Caco-2 (cell line): ENCODE results near the gene RACK1. TPM values are rescaled to one million over a fixed set of nuclear protein-coding genes. Genes with fewer than 3 reads are reported as not detected.
A peak's percentile ranks its signal among the peaks of the same experiment; 100 is the strongest.

Experiments used
- BruUV-seq: library from RNA; stranded (reverse); fragments of 400-500 nt; replicated peaks from 2 replicates; lab custom pipeline; 2021; lab: Mats Ljungman, UMichigan
- CTCF ChIA-PET: fragments of 300-600 bp; sonication (Branson Sonifier 250); formaldehyde crosslinking; loops from one replicate; lab custom pipeline; 2022; ENCODE audit warnings: antibody characterized with exemption; lab: Charles Lee
- POLR2A ChIA-PET: fragments of 300-600 bp; sonication (Branson Sonifier 250); formaldehyde crosslinking; loops from one replicate; lab custom pipeline; 2022; ENCODE audit warnings: antibody characterized with exemption; lab: Charles Lee
- DNase-seq, 2 experiments: peaks; one replicate each; pipeline versions ENCODE4 v3.0.0 to v3.0.0-alpha.2; 2020 to 2022
- H3K27me3 ChIP-seq: replicated peaks from 2 replicates; pipeline ENCODE4 v1.6.0; 2011; ENCODE audit warnings: low read length; ENCODE audit not compliant: control insufficient read depth, insufficient read depth
- H3K36me3 ChIP-seq: 2 replicates; pipeline ENCODE4 v1.5.1; 2011; ENCODE audit warnings: low read length; ENCODE audit not compliant: control insufficient read depth, insufficient read depth
- H3K4me1 ChIP-seq: fragments of 250-450 bp; sonication (Bioruptor Pico); 2 replicates; pipeline ENCODE4 v1.5.1; 2020; ENCODE audit warnings: mild to moderate bottlenecking
- H3K4me3 ChIP-seq: 2 replicates; pipeline ENCODE4 v1.5.1; 2011; ENCODE audit warnings: low read depth, mild to moderate bottlenecking, control low read depth, low read length
- H3K9me3 ChIP-seq: fragments of 250-450 bp; sonication (Bioruptor Pico); 2 replicates; pipeline ENCODE4 v1.5.1; 2020; ENCODE audit warnings: mild to moderate bottlenecking, moderate library complexity
- H3K27ac Mint-ChIP-seq: one replicate; pipeline ENCODE4 v1.8.0; 2022; ENCODE audit warnings: mixed read lengths; ENCODE audit not compliant: unreplicated experiment
- H3K27me3 Mint-ChIP-seq: one replicate; pipeline ENCODE4 v1.8.0; 2022; ENCODE audit warnings: mixed read lengths; ENCODE audit not compliant: insufficient read depth, unreplicated experiment
- H3K36me3 Mint-ChIP-seq: one replicate; pipeline ENCODE4 v1.8.0; 2022; ENCODE audit warnings: mild to moderate bottlenecking, mixed read lengths; ENCODE audit not compliant: insufficient read depth, unreplicated experiment
- H3K4me1 Mint-ChIP-seq: one replicate; pipeline ENCODE4 v1.8.0; 2022; ENCODE audit warnings: low read depth, mixed read lengths; ENCODE audit not compliant: unreplicated experiment
- H3K4me3 Mint-ChIP-seq: one replicate; pipeline ENCODE4 v1.8.0; 2022; ENCODE audit warnings: mild to moderate bottlenecking, moderate library complexity, mixed read lengths; ENCODE audit not compliant: unreplicated experiment
- H3K9me3 Mint-ChIP-seq: one replicate; pipeline ENCODE4 v1.8.0; 2022; ENCODE audit warnings: mixed read lengths; ENCODE audit not compliant: unreplicated experiment
- intact Hi-C: fragments of 100-400 bp; cut with micrococcal nuclease; formaldehyde crosslinking; loops from one replicate; pipeline ENCODE4 v1.10.0; 2022; ENCODE audit not compliant: unreplicated experiment
- total RNA-seq: library from RNA; stranded (reverse); gene quantifications from 2 replicates; pipeline ENCODE4 v1.2.3, GENCODE V29; 2022
- TF ChIP-seq, protein P1 (sequence below), 2 experiments: fragments of 200-600 bp in 1 of 2; IDR thresholded peaks; 1 replicate in 1 of 2; 2 replicates in 1 of 2; pipeline versions ENCODE4 v1.5.1 to v1.8.0; 2011 to 2022; ENCODE audit warnings: antibody characterized with exemption in 1 of 2, control low read depth in 1 of 2, inconsistent platforms in 1 of 2, low read depth in 1 of 2, low read length in 1 of 2, mild to moderate bottlenecking in 1 of 2, moderate library complexity in 1 of 2; ENCODE audit not compliant: insufficient read depth in 1 of 2, severe bottlenecking in 1 of 2, unreplicated experiment in 1 of 2

RACK1 gene
- total RNA-seq, 1 experiment from 2014 or later = 2,098 TPM

DNA sequence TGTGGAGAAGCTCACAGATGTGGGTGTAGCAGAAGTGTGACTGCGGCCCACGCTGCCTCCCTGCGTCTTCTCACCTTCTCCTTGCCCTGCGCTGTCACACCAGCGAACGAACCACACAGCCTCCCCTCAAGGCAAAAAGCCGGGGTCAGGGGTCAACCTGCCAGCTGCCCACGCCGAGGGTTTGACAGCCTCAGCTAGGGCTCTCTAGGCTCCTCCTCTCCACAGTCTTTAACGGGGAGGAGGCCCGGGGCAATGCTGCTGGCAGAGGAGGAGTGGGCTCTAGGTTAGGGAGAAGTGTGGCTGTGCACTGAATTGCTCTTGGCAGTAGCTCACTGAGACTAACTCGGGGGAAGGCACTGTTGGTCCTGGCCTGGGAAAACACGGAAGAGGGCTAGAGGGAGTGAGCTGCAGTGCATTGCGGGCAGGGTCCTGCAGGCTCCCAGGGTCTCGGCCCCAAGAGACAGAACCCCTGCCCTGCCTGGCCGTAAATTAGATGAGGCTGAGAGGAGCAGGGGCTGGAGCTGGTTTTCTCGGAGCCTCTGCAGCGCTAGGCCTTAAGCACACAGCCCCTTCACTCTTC, 21.5 kb upstream of the RACK1 start:
- Histone ChIP-seq H3K4me1 (peaks cover 10% of the 10 kb centered on the region), H3K27me3 (no peaks in the 10 kb centered on the region), H3K36me3 (no peaks in the 10 kb centered on the region), H3K9me3 (no peaks in the 10 kb centered on the region), H3K4me3 (no peak overlapping the region)
- H3K4me1 Mint-ChIP-seq = peaks cover 6% of the 10 kb centered on the region
- intact Hi-C loops = no loop called here
- H3K9me3 Mint-ChIP-seq = no peaks in the 10 kb centered on the region
- no peak overlapping the region for H3K27ac Mint-ChIP-seq
- POLR2A ChIA-PET = interaction anchor here (0.6 kb wide), 1 partner anchor 405 kb away, joined by 3 read pairs; no protein-coding TSS in a partner anchor
- peaks cover 11% of the 10 kb centered on the region for H3K36me3 Mint-ChIP-seq
- no peaks in the 10 kb centered on the region for H3K27me3 Mint-ChIP-seq
- CTCF ChIA-PET = no interaction called here
- no TSS peak for BruUV-seq
- DNase-seq = no peak
- H3K4me3 Mint-ChIP-seq = no peak overlapping the region
- TF ChIP-seq, protein P1, sequence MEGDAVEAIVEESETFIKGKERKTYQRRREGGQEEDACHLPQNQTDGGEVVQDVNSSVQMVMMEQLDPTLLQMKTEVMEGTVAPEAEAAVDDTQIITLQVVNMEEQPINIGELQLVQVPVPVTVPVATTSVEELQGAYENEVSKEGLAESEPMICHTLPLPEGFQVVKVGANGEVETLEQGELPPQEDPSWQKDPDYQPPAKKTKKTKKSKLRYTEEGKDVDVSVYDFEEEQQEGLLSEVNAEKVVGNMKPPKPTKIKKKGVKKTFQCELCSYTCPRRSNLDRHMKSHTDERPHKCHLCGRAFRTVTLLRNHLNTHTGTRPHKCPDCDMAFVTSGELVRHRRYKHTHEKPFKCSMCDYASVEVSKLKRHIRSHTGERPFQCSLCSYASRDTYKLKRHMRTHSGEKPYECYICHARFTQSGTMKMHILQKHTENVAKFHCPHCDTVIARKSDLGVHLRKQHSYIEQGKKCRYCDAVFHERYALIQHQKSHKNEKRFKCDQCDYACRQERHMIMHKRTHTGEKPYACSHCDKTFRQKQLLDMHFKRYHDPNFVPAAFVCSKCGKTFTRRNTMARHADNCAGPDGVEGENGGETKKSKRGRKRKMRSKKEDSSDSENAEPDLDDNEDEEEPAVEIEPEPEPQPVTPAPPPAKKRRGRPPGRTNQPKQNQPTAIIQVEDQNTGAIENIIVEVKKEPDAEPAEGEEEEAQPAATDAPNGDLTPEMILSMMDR (IDR thresholded peaks at IDR 0.05; ENCODE audit: insufficient read depth in 1 of 2, low read depth in 1 of 2, low read length in 1 of 2, severe bottlenecking in 1 of 2, unreplicated experiment in 1 of 2) = no peak

DNA sequence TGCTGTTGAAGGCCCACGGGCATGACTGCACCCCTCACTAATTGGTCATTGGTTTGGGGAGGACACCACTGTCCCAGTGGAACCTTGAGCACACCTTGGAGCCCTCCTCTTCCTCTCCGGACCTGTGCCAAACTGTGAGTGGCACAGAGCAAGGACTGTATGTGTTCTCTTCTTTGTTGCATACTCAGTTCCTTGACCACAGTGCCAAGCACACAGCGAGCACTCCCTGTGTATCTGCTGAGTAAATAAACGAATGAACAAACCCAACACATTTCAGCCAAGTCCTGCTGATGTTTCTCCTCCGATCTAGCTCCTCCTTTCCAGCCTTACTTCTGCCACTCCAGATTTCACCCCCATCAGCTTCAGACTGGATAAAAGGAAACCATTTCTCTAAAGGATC, 19.9 kb upstream of the RACK1 start:
- H3K9me3 Mint-ChIP-seq = no peaks in the 10 kb centered on the region
- BruUV-seq = no TSS peak
- H3K4me1 Mint-ChIP-seq = peaks cover 15% of the 10 kb centered on the region
- H3K27me3 ChIP-seq = no peaks in the 10 kb centered on the region
- no peaks in the 10 kb centered on the region for H3K27me3 Mint-ChIP-seq
- H3K9me3 ChIP-seq = no peaks in the 10 kb centered on the region
- peaks cover 21% of the 10 kb centered on the region for H3K4me1 ChIP-seq
- ChIA-PET CTCF (no interaction called here), POLR2A (no interaction called here)
- no peak overlapping the region for H3K27ac Mint-ChIP-seq
- peak overlapping the region; percentile 8 for H3K4me3 Mint-ChIP-seq
- TF ChIP-seq, protein P1 (IDR thresholded peaks at IDR 0.05; ENCODE audit: insufficient read depth in 1 of 2, low read depth in 1 of 2, low read length in 1 of 2, severe bottlenecking in 1 of 2, unreplicated experiment in 1 of 2) = no peak
- intact Hi-C loops = loop anchor here (5.0 kb wide), 1 partner anchor 76 kb away; no protein-coding TSS in a partner anchor
- no peak for DNase-seq
- peaks cover 14% of the 10 kb centered on the region for H3K36me3 Mint-ChIP-seq
- H3K36me3 ChIP-seq = no peaks in the 10 kb centered on the region
- H3K4me3 ChIP-seq = no peak overlapping the region

DNA sequence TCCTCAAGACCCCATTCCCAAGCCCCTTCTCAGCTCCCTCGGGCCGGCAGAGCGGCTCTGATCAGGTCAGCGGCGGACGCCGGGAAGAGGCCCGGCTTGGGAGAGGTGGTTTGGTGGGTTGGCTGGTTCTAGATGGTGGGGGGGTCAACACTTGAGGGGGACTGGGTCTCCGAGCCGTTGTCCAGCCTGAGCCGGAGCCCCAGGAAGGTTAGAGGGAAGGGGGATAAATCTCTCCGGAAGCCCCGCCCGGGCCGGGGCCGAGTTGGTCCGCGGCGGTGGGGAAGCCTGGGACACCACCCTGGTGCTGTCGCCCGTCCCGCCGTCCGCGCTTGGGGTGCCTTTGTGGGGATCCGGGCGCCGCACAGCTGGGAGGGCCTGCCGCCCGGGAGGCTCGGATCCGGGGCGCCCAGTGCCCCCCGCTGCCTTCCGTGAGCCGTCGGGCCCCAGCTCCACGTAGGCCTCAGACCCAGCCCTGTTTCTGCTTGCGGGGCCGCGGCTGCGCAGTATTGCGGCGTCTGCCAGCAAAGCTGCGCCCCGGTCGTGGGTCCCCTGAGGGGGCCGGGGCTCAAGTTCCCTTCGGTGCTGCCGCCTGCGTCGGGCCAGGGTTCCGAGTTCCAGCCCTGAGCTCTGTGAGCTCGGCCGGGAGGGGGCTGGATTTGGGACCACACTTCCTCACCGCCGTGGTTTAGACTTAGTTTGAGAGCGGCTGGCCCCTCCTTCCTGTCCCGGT, 17.8 kb upstream of the RACK1 start:
- H3K36me3 ChIP-seq = no peaks in the 10 kb centered on the region
- TF ChIP-seq, protein P1 (IDR thresholded peaks at IDR 0.05; ENCODE audit: insufficient read depth in 1 of 2, low read depth in 1 of 2, low read length in 1 of 2, severe bottlenecking in 1 of 2, unreplicated experiment in 1 of 2) = peak in 1 of 2 experiments; percentile 1
- no peaks in the 10 kb centered on the region for H3K9me3 ChIP-seq
- Mint-ChIP-seq H3K4me3 (peak overlapping the region; percentile 80), H3K36me3 (peaks cover 26% of the 10 kb centered on the region), H3K27ac (peak overlapping the region; percentile 69), H3K9me3 (no peaks in the 10 kb centered on the region), H3K4me1 (peaks cover 15% of the 10 kb centered on the region), H3K27me3 (no peaks in the 10 kb centered on the region)
- intact Hi-C loops = loop anchor here (1.0 to 5.0 kb wide), 2 partner anchors 38 to 74 kb away; partner anchors contain the start of gene TRIM41
- H3K27me3 ChIP-seq = no peaks in the 10 kb centered on the region
- H3K4me3 ChIP-seq = peak overlapping the region; percentile 60
- POLR2A ChIA-PET = interaction anchor here (1.0 to 2.6 kb wide), 4 partner anchors 10 to 77 kb away, joined by 3 to 11 read pairs (median 5); no protein-coding TSS in a partner anchor
- peaks cover 11% of the 10 kb centered on the region; the same call in 1 of the 2 replicates for H3K4me1 ChIP-seq
- BruUV-seq = no TSS peak
- CTCF ChIA-PET = interaction anchor here (0.6 to 1.7 kb wide), 3 partner anchors 10 to 674 kb away, joined by 4 to 7 read pairs (median 6); no protein-coding TSS in a partner anchor
- peak; percentile 74 to 78 for DNase-seq
